Mammary epithelial cell (primary cell): ENCODE data around the gene ABHD4.

ENCODE experiments used
- CTCF ChIP-seq, 2 donors: IDR thresholded peaks in 1 of 2; conservative IDR thresholded peaks in 1 of 2; 2 replicates each; pipeline ENCODE4 v1.5.1; 2011 to 2012; ENCODE audit warnings: inconsistent platforms in 2 of 2, low read length in 2 of 2, mild to moderate bottlenecking in 2 of 2, control low read depth in 1 of 2, low read depth in 1 of 2; ENCODE audit not compliant: insufficient read depth in 1 of 2; ENCODE audit errors: extremely low read depth in 1 of 2
- EZH2 ChIP-seq: IDR thresholded peaks from 2 replicates; pipeline ENCODE4 v1.6.1; 2012; ENCODE audit warnings: low read length, inconsistent platforms, borderline replicate concordance

DNA sequence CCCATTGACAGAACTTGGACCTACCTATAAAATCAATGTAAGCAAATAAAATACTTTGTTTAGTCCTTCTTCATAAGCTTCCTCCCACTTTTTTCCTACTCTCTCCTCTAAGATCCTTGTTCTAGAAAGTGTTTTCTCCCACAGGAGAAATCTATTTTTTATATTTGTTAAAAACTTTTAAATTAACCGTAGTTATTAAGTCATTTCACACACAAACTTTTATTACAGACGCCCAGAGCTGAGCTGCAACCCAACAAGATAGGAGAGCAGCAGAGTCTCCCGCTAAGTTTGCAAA, 36.8 kb upstream of the ABHD4 start:
- TF ChIP-seq EZH2 (no peak), CTCF (conservative IDR thresholded peaks at IDR 0.05 in 1 of 2, IDR thresholded peaks at IDR 0.05 in 1 of 2; ENCODE audit: extremely low read depth in 1 of 2, insufficient read depth in 1 of 2, low read depth in 1 of 2, low read length in 2 of 2) (no peak)
